Measurements from ENCODE around the gene WFDC6. TPM values are rescaled to one million over a fixed set of nuclear protein-coding genes. Genes with fewer than 3 reads are reported as not detected.

The WFDC6 gene
- polyA plus RNA-seq, 10 donors: not detected

- DNase-seq: no peak
Measured at GRCh38 chr20:45515147-45515913, 24.0 kb downstream of the WFDC6 start, which contains the start of gene SPINT3. Gene SPINT3 (minus strand): TSS chr20:45515622. CDS start chr20:45515608, 14 bp downstream.

GRCh38 chr20:45510242-45510862, 28.9 kb downstream of the WFDC6 start:
- DNase-seq: no peak

- DNase-seq: no peak
Measured at GRCh38 chr20:45509091-45509490, 30.2 kb downstream of the WFDC6 start.

DNA sequence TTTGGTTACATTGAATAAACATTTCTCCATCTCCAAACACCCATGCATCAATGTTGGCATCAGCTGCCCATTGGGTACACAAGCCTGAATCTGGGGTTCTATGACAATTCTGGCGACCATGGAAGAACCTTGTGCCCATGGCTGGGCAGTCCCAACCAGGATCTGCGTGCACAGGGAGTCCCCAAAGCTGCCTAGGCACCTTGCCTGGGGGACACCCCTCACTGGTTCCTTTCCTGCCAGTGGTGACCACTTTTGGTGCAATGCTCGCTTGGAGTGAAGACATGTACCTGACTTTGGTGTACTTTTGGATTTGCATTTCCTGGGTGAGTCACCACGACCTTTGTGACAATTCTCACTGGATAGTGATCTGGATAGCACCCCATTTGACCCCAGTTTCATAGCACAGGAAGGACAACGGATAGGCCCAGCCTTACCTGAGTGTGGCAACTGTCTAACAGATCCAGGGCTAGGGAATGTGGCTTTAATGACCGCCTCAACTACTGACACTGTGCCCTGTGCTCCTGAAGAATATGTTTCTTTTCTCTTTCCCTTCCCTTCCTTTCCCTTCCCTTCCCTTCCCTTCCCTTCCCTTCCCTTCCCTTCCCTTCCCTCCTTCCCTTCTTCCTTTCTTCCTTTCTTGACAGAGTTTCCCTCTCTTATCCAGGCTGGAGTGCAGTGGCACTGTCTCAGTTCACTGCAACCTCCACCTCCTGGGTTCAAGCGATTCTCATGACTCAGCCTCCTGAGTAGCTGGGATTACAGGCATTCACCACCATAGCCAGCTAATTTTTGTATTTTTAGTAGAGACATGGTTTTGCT, 31.0 kb downstream of the WFDC6 start:
- no peak for DNase-seq

DNA sequence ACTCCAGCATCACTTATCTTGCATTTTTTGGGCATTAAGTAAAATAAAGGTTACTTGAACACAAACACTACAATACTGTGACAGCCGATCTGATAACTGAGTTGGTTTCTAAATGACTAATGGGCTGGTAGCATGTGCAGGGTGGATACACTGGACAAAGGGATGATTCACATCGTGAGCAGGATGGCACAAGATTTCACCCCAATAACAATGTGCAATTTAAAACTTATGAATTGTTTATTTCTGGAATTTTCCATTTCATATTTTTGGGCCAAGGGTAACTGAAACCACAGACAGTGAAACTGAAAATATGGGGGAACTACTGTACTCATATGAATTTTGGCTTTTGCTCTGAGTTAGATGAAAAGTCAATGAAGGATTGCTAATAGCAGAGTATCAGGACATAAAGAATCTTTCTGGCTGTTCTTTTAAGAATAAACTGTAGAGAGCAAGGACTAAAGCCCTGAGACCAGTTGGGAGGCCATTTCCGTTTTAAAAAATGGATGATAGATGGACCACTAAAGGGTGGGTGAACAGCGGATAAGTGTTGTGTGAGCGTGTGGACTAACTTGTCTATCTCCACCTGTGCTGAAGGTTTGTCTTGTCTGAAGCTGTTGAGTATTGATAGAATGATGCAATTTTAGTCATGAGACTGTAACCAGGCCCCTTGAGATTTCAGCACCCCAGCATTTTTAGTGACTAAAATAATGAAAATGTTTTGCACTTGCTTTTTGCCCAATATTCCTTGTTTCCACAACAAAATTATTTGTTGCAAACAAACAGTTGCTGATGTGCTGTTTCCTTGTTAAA, 32.1 kb downstream of the WFDC6 start:
- DNase-seq: no peak

- no peak for DNase-seq
Measured at GRCh38 chr20:45506398-45506797, 32.9 kb downstream of the WFDC6 start.

GRCh38 chr20:45503403-45503802, 35.9 kb downstream of the WFDC6 start:
- no peak for DNase-seq

GRCh38 chr20:45502561-45502960, 36.7 kb downstream of the WFDC6 start:
- DNase-seq: no peak

DNA sequence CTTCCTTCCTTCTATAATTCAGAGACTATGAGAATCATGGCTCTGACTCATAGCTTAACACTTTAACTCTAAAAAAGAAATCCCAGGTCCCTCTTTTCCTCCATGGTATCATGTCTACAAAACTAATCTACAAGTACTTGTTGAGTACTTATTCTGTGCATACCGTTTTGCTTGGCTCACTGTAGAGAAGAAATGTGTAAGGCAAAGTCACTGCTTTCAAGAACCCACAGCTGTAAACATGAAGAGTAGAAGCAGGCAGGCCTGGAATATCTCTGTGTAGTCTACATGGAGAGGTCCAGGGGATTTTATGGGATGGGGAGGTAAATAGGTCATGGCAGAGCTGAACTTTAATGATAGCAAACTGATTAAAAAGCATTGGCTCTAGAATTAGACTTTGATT, 37.7 kb downstream of the WFDC6 start:
- no peak for DNase-seq

DNA sequence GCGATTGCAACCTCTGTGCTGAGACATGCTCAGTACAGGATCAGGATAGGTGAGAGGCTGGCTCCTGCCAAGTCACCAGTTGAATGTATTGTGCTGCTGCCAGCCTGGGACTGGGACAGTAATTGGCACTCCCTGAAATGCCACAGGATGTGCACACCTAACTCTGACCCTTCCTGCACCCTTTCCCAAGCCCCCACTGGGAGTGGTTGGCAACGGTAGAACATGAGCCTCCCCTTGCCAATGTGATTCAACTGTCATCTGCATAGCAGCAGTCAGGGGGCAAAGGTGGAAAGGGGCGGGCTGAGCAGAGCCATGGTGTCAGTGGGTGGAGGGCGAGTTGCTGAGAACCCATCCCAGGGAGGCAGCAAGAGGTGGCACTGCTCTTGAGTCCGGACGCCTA, 39.3 kb downstream of the WFDC6 start:
- no peak for DNase-seq

- DNase-seq: no peak
Measured at GRCh38 chr20:45497971-45498494, 41.2 kb downstream of the WFDC6 start.

- no peak for DNase-seq
Measured at GRCh38 chr20:45496166-45496565, 43.1 kb downstream of the WFDC6 start.

DNA sequence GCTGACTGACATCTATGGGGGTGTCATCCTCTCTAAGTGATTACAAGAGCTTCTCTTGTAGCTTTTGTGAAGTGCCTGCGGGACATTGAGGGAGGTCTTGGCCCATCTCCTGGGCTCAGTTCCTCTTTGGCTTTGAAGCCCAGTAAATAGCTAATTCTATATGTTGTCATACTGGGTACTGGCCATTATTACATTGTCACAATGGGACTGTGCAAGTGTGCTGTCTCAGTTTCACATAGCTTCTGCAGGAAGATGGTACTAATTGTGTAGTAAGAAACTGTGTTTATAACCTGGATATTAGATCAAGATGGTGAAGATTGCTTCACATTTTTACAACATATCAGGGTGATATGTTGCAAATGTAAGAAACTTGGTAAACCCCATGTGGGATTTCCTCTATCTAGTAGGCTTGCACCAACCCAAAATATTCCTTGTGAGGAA, 43.8 kb downstream of the WFDC6 start:
- DNase-seq: no peak

GRCh38 chr20:45489083-45489531, 50.2 kb downstream of the WFDC6 start:
- no peak for DNase-seq

GRCh38 chr20:45487231-45487635, 52.0 kb downstream of the WFDC6 start:
- no peak for DNase-seq

DNA sequence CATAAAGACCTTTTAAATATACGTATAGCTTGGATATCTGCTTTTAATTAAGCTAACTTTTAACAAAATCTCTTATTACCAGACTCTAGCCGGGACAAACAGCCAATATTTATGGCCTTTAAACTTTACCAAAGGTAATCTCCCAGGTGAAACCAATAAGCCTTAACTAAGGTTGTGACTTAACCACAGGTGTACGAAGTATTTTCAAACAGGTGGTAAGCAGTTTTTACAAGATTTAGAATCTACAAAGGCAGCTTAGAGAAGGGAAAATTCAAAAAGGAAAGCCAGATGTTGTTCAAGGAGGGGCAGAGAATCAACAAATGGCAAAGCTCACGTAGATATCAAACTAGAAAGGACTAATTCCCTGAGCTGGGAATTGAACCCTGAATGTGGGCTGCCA, 53.9 kb downstream of the WFDC6 start:
- DNase-seq: no peak

- DNase-seq: no peak
Measured at GRCh38 chr20:45484676-45485075, 54.6 kb downstream of the WFDC6 start.
